Neural cell (in vitro differentiated cells): ENCODE measurements around the gene DCAF7.

Source experiments
- CTCF ChIP-seq: fragments of 450-650 bp; IDR thresholded peaks from 2 replicates; pipeline ENCODE4 v1.5.1; 2014; ENCODE audit warnings: antibody characterized with exemption, mild to moderate bottlenecking, moderate library complexity; ENCODE audit not compliant: poor library complexity, severe bottlenecking
- EP300 ChIP-seq: fragments of 450-650 bp; conservative IDR thresholded peaks from 2 replicates; pipeline ENCODE4 v1.6.1; 2014; ENCODE audit warnings: antibody characterized with exemption, mild to moderate bottlenecking, moderate library complexity; ENCODE audit not compliant: poor library complexity, severe bottlenecking
- EZH2 ChIP-seq: fragments of 200-600, 300-800 bp; shearing (Covaris generic), sonication (generic); IDR thresholded peaks from 2 replicates; pipeline ENCODE4 v1.6.1; 2014; ENCODE audit warnings: antibody characterized with exemption, low read length, borderline replicate concordance, mild to moderate bottlenecking; ENCODE audit not compliant: insufficient read depth, poor library complexity, severe bottlenecking

GRCh38 chr17:63552211-63552610 is 1.9 kb downstream of the DCAF7 start:
- TF ChIP-seq CTCF (no peak), EP300 (no peak), EZH2 (no peak)
